WTC11 (cell line): Measurements from ENCODE around the gene ERF. TPM values are rescaled to one million over a fixed set of nuclear protein-coding genes. Genes with fewer than 3 reads are reported as not detected.

Source experiments
- ATAC-seq: fragments of 200-7000 bp; cut with Tn5 transposase; 2 replicates; pipeline ENCODE4 v1.10.0; 2021; ENCODE audit warnings: mild to moderate bottlenecking, moderate library complexity
- CTCF ChIA-PET: fragments of 300-600 bp; sonication (Branson Sonifier 250); formaldehyde crosslinking; loops from one replicate; lab custom pipeline; 2021; ENCODE audit warnings: antibody characterized with exemption; lab: Charles Lee
- POLR2A ChIA-PET: fragments of 350-600 bp; sonication (Branson Sonifier 250); formaldehyde crosslinking; loops from one replicate; lab custom pipeline; 2021; ENCODE audit warnings: antibody characterized with exemption; lab: Charles Lee
- DNase-seq: peaks from one replicate; pipeline ENCODE4 v3.0.0; 2021; ENCODE audit warnings: low spot score
- H3K27ac Mint-ChIP-seq: 2 replicates; pipeline ENCODE4 v1.8.0; 2021; ENCODE audit warnings: mixed read lengths
- H3K27me3 Mint-ChIP-seq: 2 replicates; pipeline ENCODE4 v1.8.0; 2021; ENCODE audit warnings: low read depth, mild to moderate bottlenecking, moderate library complexity, mixed read lengths
- H3K36me3 Mint-ChIP-seq: 2 replicates; pipeline ENCODE4 v1.8.0; 2021; ENCODE audit warnings: mixed read lengths
- H3K4me1 Mint-ChIP-seq: 2 replicates; pipeline ENCODE4 v1.8.0; 2022; ENCODE audit warnings: mixed read lengths
- H3K4me3 Mint-ChIP-seq: 2 replicates; pipeline ENCODE4 v1.8.0; 2021; ENCODE audit warnings: mild to moderate bottlenecking, moderate library complexity, mixed read lengths
- H3K9me3 Mint-ChIP-seq: 2 replicates; pipeline ENCODE4 v1.8.0; 2021; ENCODE audit warnings: mixed read lengths
- FOXK1 ChIP-seq: sonication (generic); formaldehyde crosslinking; IDR thresholded peaks from 2 replicates; pipeline ENCODE4 v1.8.0; 2022; ENCODE audit warnings: mild to moderate bottlenecking, moderate library complexity, missing genetic modification reagents
- GABPB1 ChIP-seq: sonication (generic); formaldehyde crosslinking; IDR thresholded peaks from 2 replicates; pipeline ENCODE4 v1.8.1; 2023; ENCODE audit warnings: mild to moderate bottlenecking, missing genetic modification reagents
- HMGA2 ChIP-seq: fragments of 250-450 bp; sonication (Bioruptor Pico); IDR thresholded peaks from 2 replicates; pipeline ENCODE4 v1.4.0; 2021; ENCODE audit warnings: mild to moderate bottlenecking, moderate library complexity
- IRF2 ChIP-seq: sonication (generic); formaldehyde crosslinking; IDR thresholded peaks from 2 replicates; pipeline ENCODE4 v1.8.0; 2022; ENCODE audit warnings: low read depth, missing genetic modification reagents, borderline replicate concordance
- JAZF1 ChIP-seq: fragments of 250-450 bp; sonication (Bioruptor Pico); IDR thresholded peaks from 2 replicates; pipeline ENCODE4 v1.9.0; 2021; ENCODE audit warnings: moderate library complexity, mild to moderate bottlenecking, inconsistent platforms
- JUN ChIP-seq: sonication (generic); formaldehyde crosslinking; IDR thresholded peaks from 2 replicates; pipeline ENCODE4 v1.8.0; 2023; ENCODE audit warnings: mild to moderate bottlenecking, missing genetic modification reagents
- MXD4 ChIP-seq: fragments of 250-450 bp; sonication (Bioruptor Pico); IDR thresholded peaks from 2 replicates; pipeline ENCODE4 v1.8.0; 2021; ENCODE audit warnings: mild to moderate bottlenecking, moderate library complexity, borderline replicate concordance
- NFATC4 ChIP-seq: fragments of 250-450 bp; sonication (Bioruptor Pico); IDR thresholded peaks from 2 replicates; pipeline ENCODE4 v1.9.0; 2021; ENCODE audit warnings: mild to moderate bottlenecking
- NFE2L1 ChIP-seq: sonication (generic); formaldehyde crosslinking; IDR thresholded peaks from 2 replicates; pipeline ENCODE4 v1.8.1; 2023; ENCODE audit warnings: missing genetic modification reagents
- OVOL2 ChIP-seq: fragments of 250-450 bp; sonication (Bioruptor Pico); IDR thresholded peaks from 2 replicates; pipeline ENCODE4 v1.9.0; 2021; ENCODE audit warnings: mild to moderate bottlenecking, borderline replicate concordance
- PRRX2 ChIP-seq: fragments of 250-450 bp; sonication (Bioruptor Pico); IDR thresholded peaks from 2 replicates; pipeline ENCODE4 v1.8.0; 2021; ENCODE audit warnings: mild to moderate bottlenecking
- SOX15 ChIP-seq: fragments of 250-450 bp; sonication (Bioruptor Pico); IDR thresholded peaks from 2 replicates; pipeline ENCODE4 v1.9.0; 2021; ENCODE audit warnings: mild to moderate bottlenecking
- TCF7 ChIP-seq: sonication (generic); formaldehyde crosslinking; IDR thresholded peaks from 2 replicates; pipeline ENCODE4 v1.8.0; 2022; ENCODE audit warnings: mild to moderate bottlenecking, low read depth, missing genetic modification reagents, moderate library complexity
- ZNF121 ChIP-seq: sonication (generic); formaldehyde crosslinking; IDR thresholded peaks from 2 replicates; pipeline ENCODE4 v1.8.0; 2023; ENCODE audit warnings: missing genetic modification reagents
- ZNF138 ChIP-seq: sonication (generic); formaldehyde crosslinking; conservative IDR thresholded peaks from 2 replicates; pipeline ENCODE4 v1.8.1; 2022; ENCODE audit warnings: mild to moderate bottlenecking, moderate library complexity, missing genetic modification reagents
- ZNF219 ChIP-seq: sonication (generic); formaldehyde crosslinking; IDR thresholded peaks from 2 replicates; pipeline ENCODE4 v1.8.0; 2023; ENCODE audit warnings: missing genetic modification reagents, mild to moderate bottlenecking, borderline replicate concordance
- ZNF416 ChIP-seq: fragments of 250-450 bp; sonication (Bioruptor Pico); IDR thresholded peaks from 2 replicates; pipeline ENCODE4 v1.9.0; 2021; ENCODE audit warnings: mild to moderate bottlenecking, inconsistent platforms
- ZNF671 ChIP-seq: fragments of 250-450 bp; sonication (Bioruptor Pico); IDR thresholded peaks from 2 replicates; pipeline ENCODE4 v1.8.0; 2021; ENCODE audit warnings: mild to moderate bottlenecking
- total RNA-seq: library from RNA; stranded (reverse); gene quantifications from 3 replicates; pipeline ENCODE4 v1.2.3, GENCODE V29; 2021
- TF ChIP-seq, protein P1 (sequence below): sonication (generic); formaldehyde crosslinking; IDR thresholded peaks from 2 replicates; pipeline ENCODE4 v1.8.1; 2022; ENCODE audit warnings: mild to moderate bottlenecking, missing genetic modification reagents, moderate library complexity, borderline replicate concordance
- TF ChIP-seq, protein P2 (sequence below): fragments of 250-450 bp; sonication (Bioruptor Pico); IDR thresholded peaks from 2 replicates; pipeline ENCODE4 v1.9.0; 2021; ENCODE audit warnings: mild to moderate bottlenecking
- TF ChIP-seq, protein P3 (sequence below): fragments of 250-450 bp; sonication (Bioruptor Pico); IDR thresholded peaks from 2 replicates; pipeline ENCODE4 v2.1.2; 2022; ENCODE audit warnings: mild to moderate bottlenecking, moderate library complexity
- TF ChIP-seq, protein P4 (sequence below): sonication (generic); formaldehyde crosslinking; IDR thresholded peaks from 2 replicates; pipeline ENCODE4 v1.8.0; 2023; ENCODE audit warnings: missing genetic modification reagents, mild to moderate bottlenecking, borderline replicate concordance
- TF ChIP-seq, protein P5 (sequence below): fragments of 250-450 bp; sonication (Bioruptor Pico); IDR thresholded peaks from 2 replicates; pipeline ENCODE4 v1.9.0; 2021; ENCODE audit warnings: mild to moderate bottlenecking, borderline replicate concordance
- TF ChIP-seq, protein P6 (sequence below): sonication (generic); formaldehyde crosslinking; IDR thresholded peaks from 2 replicates; pipeline ENCODE4 v1.8.0; 2022; ENCODE audit warnings: mild to moderate bottlenecking, missing genetic modification reagents

ERF gene
- total RNA-seq, 1 experiment from 2014 or later: 65.9 TPM

DNA sequence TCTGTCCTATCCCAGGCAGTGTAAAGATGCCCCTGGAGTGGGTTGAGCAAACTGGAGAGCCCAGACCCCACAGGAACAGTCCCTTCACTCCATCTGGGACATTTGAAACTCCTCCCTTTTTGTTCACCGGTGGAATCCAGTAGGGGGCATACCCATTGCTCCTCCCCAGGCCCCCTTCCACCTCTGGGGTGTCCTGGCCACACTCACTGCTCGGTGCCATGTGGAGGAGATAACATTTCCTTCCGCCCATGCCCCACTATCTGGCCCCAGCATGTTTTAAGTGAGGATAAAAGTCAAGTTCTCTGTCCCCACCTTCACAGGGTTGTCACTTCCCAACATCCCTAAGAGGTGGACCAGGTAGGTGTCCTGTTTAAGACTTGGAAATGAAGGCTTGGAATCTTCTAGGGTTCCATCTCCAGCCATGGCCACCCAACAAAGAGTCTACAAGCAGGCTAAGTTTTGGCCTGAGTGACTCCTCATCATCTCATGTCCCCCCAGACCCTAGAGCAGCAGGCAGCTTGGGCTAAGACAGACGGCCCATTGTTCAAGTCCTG lies 25.6 kb downstream of the ERF start:
- H3K27me3 Mint-ChIP-seq: no peaks in the 10 kb centered on the region
- ChIA-PET CTCF (interaction anchor here (1.1 to 2.1 kb wide), 2 partner anchors 13 to 121 kb away, joined by 4 to 6 read pairs; partner anchors contain the start of gene GSK3A), POLR2A (interaction anchor here (1.0 kb wide), 1 partner anchor 14 kb away, joined by 3 read pairs; no protein-coding TSS in a partner anchor)
- no peak for DNase-seq
- H3K4me1 Mint-ChIP-seq: 0 out of 2 replicates have a peak, but pooled peaks cover 4% of the 10 kb centered on the region
- no peaks in the 10 kb centered on the region for H3K9me3 Mint-ChIP-seq
- TF ChIP-seq SOX15 (CRISPR knock-in tag) (no peak), PRRX2 (CRISPR knock-in tag) (no peak), NFE2L1 (no peak), TCF7 (CRISPR knock-in tag) (no peak), JUN (CRISPR knock-in tag) (no peak), JAZF1 (CRISPR knock-in tag) (no peak), IRF2 (CRISPR knock-in tag) (no peak), HMGA2 (no peak), MXD4 (no peak), ZNF416 (CRISPR knock-in tag) (no peak), FOXK1 (CRISPR knock-in tag) (no peak), ZNF219 (CRISPR knock-in tag) (no peak)
- TF ChIP-seq, protein P1, sequence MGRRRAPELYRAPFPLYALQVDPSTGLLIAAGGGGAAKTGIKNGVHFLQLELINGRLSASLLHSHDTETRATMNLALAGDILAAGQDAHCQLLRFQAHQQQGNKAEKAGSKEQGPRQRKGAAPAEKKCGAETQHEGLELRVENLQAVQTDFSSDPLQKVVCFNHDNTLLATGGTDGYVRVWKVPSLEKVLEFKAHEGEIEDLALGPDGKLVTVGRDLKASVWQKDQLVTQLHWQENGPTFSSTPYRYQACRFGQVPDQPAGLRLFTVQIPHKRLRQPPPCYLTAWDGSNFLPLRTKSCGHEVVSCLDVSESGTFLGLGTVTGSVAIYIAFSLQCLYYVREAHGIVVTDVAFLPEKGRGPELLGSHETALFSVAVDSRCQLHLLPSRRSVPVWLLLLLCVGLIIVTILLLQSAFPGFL (CRISPR knock-in tag): no peak
- TF ChIP-seq, protein P2, sequence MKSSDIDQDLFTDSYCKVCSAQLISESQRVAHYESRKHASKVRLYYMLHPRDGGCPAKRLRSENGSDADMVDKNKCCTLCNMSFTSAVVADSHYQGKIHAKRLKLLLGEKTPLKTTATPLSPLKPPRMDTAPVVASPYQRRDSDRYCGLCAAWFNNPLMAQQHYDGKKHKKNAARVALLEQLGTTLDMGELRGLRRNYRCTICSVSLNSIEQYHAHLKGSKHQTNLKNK (CRISPR knock-in tag): no peak
- TF ChIP-seq, protein P3, sequence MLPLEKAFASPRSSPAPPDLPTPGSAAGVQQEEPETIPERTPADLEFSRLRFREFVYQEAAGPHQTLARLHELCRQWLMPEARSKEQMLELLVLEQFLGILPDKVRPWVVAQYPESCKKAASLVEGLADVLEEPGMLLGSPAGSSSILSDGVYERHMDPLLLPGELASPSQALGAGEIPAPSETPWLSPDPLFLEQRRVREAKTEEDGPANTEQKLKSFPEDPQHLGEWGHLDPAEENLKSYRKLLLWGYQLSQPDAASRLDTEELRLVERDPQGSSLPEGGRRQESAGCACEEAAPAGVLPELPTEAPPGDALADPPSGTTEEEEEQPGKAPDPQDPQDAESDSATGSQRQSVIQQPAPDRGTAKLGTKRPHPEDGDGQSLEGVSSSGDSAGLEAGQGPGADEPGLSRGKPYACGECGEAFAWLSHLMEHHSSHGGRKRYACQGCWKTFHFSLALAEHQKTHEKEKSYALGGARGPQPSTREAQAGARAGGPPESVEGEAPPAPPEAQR: no peak
- TF ChIP-seq, all 79 proteins: peak for 0
- no peak; the same call in 1 of the 2 replicates for ATAC-seq
- Mint-ChIP-seq H3K4me3 (no peak overlapping the region), H3K36me3 (peaks cover 57% of the 10 kb centered on the region), H3K27ac (peak overlapping the region; percentile 41; the same call in 1 of the 2 replicates)

DNA sequence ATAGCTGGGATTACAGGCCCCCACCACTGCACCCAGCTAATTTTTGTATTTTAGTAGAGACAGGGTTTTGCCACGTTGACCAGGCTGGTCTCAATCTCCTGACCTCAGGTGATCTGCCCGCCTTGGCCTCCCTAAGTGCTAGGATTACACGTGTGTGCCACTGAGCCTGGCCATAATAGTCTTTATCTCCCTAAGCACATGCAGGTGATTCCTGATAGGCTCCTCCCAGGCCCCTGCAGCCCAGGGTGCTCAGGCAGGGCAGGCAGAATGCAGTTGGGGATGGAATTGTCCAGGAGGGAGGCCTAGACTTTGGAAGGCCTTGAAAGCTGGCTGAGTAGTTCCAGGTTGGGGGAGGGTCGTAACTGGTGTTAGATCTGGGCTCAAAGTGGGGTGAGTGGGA lies 26.3 kb downstream of the ERF start:
- no peaks in the 10 kb centered on the region for H3K9me3 Mint-ChIP-seq
- 0 out of 2 replicates have a peak, but pooled peaks cover 3% of the 10 kb centered on the region for H3K4me1 Mint-ChIP-seq
- ATAC-seq (no peak), DNase-seq (no peak)
- H3K27me3 Mint-ChIP-seq: no peaks in the 10 kb centered on the region
- CTCF ChIA-PET: no interaction called here
- H3K27ac Mint-ChIP-seq: no peak overlapping the region
- no peak overlapping the region for H3K4me3 Mint-ChIP-seq
- POLR2A ChIA-PET: no interaction called here
- H3K36me3 Mint-ChIP-seq: peaks cover 56% of the 10 kb centered on the region
- TF ChIP-seq GABPB1 (CRISPR knock-in tag) (no peak), ZNF138 (no peak), TCF7 (CRISPR knock-in tag) (no peak), OVOL2 (CRISPR knock-in tag) (no peak), ZNF121 (CRISPR knock-in tag) (no peak), ZNF671 (CRISPR knock-in tag) (no peak), NFATC4 (CRISPR knock-in tag) (no peak)
- TF ChIP-seq, protein P4, sequence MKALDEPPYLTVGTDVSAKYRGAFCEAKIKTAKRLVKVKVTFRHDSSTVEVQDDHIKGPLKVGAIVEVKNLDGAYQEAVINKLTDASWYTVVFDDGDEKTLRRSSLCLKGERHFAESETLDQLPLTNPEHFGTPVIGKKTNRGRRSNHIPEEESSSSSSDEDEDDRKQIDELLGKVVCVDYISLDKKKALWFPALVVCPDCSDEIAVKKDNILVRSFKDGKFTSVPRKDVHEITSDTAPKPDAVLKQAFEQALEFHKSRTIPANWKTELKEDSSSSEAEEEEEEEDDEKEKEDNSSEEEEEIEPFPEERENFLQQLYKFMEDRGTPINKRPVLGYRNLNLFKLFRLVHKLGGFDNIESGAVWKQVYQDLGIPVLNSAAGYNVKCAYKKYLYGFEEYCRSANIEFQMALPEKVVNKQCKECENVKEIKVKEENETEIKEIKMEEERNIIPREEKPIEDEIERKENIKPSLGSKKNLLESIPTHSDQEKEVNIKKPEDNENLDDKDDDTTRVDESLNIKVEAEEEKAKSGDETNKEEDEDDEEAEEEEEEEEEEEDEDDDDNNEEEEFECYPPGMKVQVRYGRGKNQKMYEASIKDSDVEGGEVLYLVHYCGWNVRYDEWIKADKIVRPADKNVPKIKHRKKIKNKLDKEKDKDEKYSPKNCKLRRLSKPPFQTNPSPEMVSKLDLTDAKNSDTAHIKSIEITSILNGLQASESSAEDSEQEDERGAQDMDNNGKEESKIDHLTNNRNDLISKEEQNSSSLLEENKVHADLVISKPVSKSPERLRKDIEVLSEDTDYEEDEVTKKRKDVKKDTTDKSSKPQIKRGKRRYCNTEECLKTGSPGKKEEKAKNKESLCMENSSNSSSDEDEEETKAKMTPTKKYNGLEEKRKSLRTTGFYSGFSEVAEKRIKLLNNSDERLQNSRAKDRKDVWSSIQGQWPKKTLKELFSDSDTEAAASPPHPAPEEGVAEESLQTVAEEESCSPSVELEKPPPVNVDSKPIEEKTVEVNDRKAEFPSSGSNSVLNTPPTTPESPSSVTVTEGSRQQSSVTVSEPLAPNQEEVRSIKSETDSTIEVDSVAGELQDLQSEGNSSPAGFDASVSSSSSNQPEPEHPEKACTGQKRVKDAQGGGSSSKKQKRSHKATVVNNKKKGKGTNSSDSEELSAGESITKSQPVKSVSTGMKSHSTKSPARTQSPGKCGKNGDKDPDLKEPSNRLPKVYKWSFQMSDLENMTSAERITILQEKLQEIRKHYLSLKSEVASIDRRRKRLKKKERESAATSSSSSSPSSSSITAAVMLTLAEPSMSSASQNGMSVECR (CRISPR knock-in tag): no peak
- TF ChIP-seq, protein P5, sequence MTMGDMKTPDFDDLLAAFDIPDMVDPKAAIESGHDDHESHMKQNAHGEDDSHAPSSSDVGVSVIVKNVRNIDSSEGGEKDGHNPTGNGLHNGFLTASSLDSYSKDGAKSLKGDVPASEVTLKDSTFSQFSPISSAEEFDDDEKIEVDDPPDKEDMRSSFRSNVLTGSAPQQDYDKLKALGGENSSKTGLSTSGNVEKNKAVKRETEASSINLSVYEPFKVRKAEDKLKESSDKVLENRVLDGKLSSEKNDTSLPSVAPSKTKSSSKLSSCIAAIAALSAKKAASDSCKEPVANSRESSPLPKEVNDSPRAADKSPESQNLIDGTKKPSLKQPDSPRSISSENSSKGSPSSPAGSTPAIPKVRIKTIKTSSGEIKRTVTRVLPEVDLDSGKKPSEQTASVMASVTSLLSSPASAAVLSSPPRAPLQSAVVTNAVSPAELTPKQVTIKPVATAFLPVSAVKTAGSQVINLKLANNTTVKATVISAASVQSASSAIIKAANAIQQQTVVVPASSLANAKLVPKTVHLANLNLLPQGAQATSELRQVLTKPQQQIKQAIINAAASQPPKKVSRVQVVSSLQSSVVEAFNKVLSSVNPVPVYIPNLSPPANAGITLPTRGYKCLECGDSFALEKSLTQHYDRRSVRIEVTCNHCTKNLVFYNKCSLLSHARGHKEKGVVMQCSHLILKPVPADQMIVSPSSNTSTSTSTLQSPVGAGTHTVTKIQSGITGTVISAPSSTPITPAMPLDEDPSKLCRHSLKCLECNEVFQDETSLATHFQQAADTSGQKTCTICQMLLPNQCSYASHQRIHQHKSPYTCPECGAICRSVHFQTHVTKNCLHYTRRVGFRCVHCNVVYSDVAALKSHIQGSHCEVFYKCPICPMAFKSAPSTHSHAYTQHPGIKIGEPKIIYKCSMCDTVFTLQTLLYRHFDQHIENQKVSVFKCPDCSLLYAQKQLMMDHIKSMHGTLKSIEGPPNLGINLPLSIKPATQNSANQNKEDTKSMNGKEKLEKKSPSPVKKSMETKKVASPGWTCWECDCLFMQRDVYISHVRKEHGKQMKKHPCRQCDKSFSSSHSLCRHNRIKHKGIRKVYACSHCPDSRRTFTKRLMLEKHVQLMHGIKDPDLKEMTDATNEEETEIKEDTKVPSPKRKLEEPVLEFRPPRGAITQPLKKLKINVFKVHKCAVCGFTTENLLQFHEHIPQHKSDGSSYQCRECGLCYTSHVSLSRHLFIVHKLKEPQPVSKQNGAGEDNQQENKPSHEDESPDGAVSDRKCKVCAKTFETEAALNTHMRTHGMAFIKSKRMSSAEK (CRISPR knock-in tag): no peak
- TF ChIP-seq, protein P6, sequence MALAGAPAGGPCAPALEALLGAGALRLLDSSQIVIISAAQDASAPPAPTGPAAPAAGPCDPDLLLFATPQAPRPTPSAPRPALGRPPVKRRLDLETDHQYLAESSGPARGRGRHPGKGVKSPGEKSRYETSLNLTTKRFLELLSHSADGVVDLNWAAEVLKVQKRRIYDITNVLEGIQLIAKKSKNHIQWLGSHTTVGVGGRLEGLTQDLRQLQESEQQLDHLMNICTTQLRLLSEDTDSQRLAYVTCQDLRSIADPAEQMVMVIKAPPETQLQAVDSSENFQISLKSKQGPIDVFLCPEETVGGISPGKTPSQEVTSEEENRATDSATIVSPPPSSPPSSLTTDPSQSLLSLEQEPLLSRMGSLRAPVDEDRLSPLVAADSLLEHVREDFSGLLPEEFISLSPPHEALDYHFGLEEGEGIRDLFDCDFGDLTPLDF (CRISPR knock-in tag): no peak
